GM13977 (cell line): ENCODE measurements around the gene PRDM16.

Source experiments
- DNase-seq: peaks from one replicate; pipeline ENCODE4 v3.0.0; 2012; ENCODE audit warnings: low spot score
- CTCF ChIP-seq: IDR thresholded peaks from 2 replicates; pipeline ENCODE4 v1.5.1; 2012; ENCODE audit warnings: mild to moderate bottlenecking, control low read depth; ENCODE audit not compliant: insufficient read depth; ENCODE audit errors: extremely low read depth, missing control alignments
- in situ Hi-C: fragments of 300-500 bp; cut with MboI; formaldehyde crosslinking; loops from one replicate; pipeline ENCODE4 v1.12.0; 2022; ENCODE audit warnings: low sequenced_read_pairs, low pct_unique_long_range_greater_than_20kb, mixed read lengths, inconsistent platforms; ENCODE audit not compliant: unreplicated experiment

Gene PRDM16

GRCh38 chr1:3313576-3313950 is 244.6 kb downstream of the PRDM16 start:
- in situ Hi-C loops = no loop called here
- DNase-seq = no peak
- no peak for TF ChIP-seq CTCF

GRCh38 chr1:3314491-3315381 is 245.7 kb downstream of the PRDM16 start:
- no peak for TF ChIP-seq CTCF
- in situ Hi-C loops = no loop called here
- DNase-seq = no peak

- in situ Hi-C loops = no loop called here
- no peak for TF ChIP-seq CTCF
- no peak for DNase-seq
These were observed 246.7 kb downstream of the PRDM16 start for GRCh38 chr1:3315399-3316339.

GRCh38 chr1:3316340-3316943 is 247.4 kb downstream of the PRDM16 start:
- no peak for TF ChIP-seq CTCF
- in situ Hi-C loops = no loop called here
- no peak for DNase-seq

GRCh38 chr1:3317456-3317855 is 248.5 kb downstream of the PRDM16 start:
- in situ Hi-C loops = no loop called here
- DNase-seq = no peak
- TF ChIP-seq CTCF = no peak

- TF ChIP-seq CTCF = no peak
- no peak for DNase-seq
- in situ Hi-C loops = no loop called here
These were observed 249.3 kb downstream of the PRDM16 start for GRCh38 chr1:3318329-3318728.
